Jurkat, Clone E6-1 (cell line): ENCODE data around the gene CMTM8.
A peak's percentile ranks its signal among the peaks of the same experiment; 100 is the strongest.

Experiments
- DNase-seq: peaks from one replicate; pipeline ENCODE4 v3.0.0-alpha.2; 2011; ENCODE audit warnings: low read depth, low spot score
- H3K4me3 ChIP-seq: 2 replicates; pipeline ENCODE4 v1.5.1; 2011; ENCODE audit warnings: mild to moderate bottlenecking, low read length, control low read depth, moderate library complexity

CMTM8 gene

DNA sequence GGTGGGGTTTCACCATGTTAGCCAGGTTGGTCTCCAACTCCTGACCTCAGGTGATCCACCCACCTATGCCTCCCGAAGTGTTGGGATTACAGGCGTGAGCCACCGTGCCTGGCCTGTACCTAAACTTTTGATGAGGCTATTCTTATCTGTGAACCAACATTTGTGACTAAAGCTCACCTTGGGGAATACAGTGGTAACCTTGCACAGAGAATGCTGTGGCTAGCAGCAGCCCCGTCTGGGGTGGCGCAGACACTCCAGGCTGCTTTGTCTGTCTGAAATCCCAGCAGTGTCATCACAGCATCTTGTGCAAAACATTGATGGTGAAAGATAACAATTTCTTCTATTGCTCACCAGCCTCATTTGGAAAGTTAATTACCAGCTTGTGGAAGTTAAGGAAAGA is 58.9 kb downstream of the CMTM8 start:
- DNase-seq = no peak
- no peak overlapping the region for H3K4me3 ChIP-seq

GRCh38 chr3:32301426-32301825 is 62.9 kb downstream of the CMTM8 start:
- H3K4me3 ChIP-seq = no peak overlapping the region
- DNase-seq = no peak

DNA sequence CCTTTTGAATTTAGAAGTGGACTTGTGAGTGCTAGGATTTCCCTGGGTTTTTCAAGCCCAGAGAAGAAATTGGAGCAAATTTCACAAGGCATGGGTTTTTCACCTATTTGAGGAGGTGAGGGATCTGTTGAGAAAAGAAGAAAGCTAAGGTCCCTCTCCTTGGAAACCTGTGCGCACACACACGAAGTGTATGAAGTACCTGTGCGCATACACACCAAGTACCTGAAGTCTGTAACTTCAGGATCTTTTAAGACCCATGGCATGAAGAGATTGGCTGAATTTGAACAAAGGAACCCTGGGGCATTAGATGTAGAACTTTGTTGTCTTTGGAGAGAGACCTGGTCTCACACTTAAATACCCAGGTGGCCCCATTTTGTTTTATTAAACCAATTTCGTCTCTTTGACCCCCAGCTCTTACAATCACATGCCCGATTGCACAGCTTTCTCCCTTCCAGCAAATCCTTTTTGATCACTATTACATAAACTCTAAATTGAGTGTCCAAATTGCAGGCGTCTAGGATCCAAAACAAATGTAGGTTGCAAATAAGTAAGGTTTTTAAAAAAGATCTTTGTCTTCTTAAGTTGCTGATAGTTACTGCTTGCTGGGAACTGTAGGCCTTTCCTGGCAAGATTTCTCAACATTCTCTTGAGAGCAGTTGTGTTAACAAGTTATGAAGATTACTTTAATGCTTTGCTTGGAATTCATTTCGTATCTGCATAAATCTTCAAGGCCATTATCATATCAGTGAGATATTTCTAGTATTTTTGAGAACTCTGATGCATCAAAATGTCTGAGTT is 64.3 kb downstream of the CMTM8 start:
- DNase-seq = no peak
- H3K4me3 ChIP-seq = no peak overlapping the region

GRCh38 chr3:32303399-32303747 is 64.9 kb downstream of the CMTM8 start:
- DNase-seq = peak; percentile 78
- no peak overlapping the region for H3K4me3 ChIP-seq

DNA sequence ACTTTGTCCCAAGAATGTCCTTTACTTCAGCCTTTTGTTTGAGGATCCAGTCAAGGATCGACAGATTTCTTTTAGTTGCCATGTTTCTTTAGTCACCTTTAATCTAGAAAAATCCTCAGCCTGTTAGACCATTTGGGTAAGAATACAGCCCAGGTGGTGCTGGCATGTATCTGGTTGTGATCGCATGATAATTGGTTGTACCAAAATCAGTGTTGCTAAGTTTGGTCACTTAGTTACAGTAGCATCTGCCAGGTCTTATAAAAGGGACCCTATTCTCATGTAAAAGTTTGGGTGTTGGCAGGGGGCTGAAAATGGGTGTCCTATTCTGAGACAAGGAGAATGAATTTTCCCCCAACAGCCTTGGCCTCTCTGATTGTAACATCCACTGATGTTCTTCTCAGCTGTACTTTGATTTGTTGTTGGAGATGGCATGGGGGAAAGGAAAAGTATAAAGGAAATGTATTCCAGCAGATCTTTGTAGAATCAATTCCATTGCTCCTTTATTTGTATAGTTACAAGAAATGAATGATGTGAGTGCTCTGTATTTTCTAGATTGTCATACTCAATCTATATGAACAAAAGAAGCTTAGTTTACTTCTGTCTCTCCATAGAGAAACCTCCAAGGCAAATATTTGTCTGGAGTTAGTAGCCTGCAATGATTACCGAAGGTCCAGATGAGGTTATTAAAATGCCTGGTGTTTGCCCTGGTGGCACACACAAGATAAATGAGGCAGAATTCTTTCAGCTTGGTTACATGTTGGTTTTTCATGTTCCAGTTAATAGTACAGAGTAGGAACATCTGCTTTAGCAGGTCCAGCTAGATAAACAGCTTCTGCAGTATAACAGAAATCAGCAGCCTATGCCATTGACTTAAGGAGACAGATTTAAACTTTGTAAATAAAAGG is 65.7 kb downstream of the CMTM8 start:
- no peak for DNase-seq
- H3K4me3 ChIP-seq = no peak overlapping the region

GRCh38 chr3:32305361-32305876 is 66.9 kb downstream of the CMTM8 start:
- DNase-seq = no peak
- no peak overlapping the region for H3K4me3 ChIP-seq

GRCh38 chr3:32306072-32306471 is 67.6 kb downstream of the CMTM8 start:
- no peak for DNase-seq
- H3K4me3 ChIP-seq = no peak overlapping the region

DNA sequence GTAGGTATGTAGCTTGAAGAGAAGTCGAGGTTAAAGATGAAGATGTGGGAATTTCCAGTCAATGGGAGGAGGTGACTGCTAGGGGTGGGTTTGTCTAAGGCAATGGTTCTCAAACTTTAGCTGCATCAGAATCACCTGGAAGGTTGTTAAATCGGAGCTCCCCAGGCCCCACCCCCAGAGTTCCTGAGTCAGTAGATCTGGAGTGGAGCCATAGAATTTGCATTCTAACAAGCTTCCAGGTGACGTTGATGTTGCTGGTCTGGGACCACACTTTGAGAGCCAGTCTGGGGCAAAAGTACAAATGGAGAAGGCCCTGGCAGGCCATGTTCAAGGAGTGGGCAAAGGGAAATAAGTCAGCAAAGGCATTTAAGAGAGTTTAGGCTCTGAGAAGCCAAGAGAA is 69.1 kb downstream of the CMTM8 start:
- no peak for DNase-seq
- H3K4me3 ChIP-seq = no peak overlapping the region

DNA sequence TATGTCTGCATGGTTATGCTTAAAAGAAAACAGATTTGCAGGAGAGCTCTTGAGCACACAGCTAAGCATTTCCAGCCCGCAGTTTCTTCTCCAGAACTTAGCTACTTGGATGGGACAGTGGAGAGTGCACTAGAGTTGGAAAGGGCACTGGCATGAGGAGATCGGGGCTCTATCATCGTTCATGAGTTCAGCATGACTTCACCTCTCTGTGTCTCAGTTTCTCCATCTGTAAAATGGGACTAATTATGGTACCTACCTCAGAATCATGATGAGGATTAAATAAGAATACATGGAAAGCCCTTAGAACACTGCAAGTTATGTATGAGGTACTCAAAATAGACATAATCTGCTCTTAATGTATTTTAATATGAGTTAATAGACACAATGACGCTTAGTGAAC is 69.9 kb downstream of the CMTM8 start:
- DNase-seq = no peak
- H3K4me3 ChIP-seq = no peak overlapping the region

GRCh38 chr3:32309654-32310242 is 71.3 kb downstream of the CMTM8 start:
- no peak for DNase-seq
- no peak overlapping the region for H3K4me3 ChIP-seq

DNA sequence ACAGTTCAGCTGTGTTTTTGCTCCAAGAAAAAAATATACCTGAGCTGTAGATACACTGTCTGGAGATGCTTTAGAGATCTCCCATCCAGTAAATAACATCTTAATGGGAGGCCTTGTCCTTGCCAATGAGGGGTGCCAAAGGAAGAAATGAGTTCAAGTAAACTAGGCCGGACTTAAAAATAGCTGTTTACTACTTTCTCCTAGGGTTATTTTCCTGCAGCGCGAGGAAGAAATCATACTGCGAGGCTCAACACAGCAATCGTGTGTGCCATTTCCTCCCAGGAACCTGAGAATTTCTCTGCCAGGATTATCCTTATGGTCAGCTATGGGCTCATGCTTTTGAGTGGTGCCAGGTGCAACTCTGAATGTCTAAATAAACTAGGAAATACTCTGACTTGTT is 71.9 kb downstream of the CMTM8 start:
- H3K4me3 ChIP-seq = no peak overlapping the region
- DNase-seq = no peak

DNA sequence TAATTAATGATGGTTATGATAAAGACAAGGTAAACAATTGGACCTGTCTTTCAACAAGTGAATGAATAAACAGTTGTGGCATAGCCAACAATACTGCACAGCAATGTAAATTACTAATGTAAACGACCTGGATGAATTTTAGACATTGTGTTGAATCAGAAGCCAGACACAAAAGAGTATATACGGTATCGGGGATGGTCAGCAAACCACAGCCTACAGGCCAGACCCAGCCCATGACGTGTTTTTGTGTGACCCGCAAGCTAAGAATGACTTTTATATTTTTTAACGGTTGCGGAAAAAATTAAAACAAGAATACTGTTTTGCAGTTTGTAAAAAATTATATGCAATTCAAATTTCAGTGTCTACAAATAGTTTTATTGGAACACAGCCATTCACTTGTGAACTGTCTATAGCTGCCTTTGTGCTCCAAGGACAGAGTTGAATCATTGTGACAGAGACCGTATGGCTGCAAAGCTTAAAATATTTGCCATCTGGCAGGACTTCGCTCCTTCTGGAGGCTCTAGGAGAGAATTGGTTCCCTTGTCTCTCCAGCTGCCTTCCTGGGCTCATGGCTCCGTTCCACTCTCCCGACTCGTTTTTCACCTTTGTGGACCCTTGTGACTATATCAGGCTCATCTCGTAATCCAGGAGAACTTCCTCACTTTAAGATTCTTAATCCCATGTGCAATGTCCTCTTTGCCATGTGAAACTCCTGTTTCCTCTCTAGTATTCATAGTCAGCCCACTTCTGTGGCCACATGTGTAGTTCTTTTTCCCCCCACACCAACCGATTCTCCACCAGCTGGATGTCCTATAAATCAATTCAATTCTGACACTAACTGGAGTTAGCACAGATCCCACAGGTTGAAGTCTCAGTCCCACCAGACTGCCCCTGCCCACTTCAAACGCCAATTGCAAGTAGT is 72.7 kb downstream of the CMTM8 start:
- DNase-seq = no peak
- no peak overlapping the region for H3K4me3 ChIP-seq

GRCh38 chr3:32312251-32312650 is 73.8 kb downstream of the CMTM8 start:
- no peak for DNase-seq
- H3K4me3 ChIP-seq = no peak overlapping the region

GRCh38 chr3:32313169-32313568 is 74.7 kb downstream of the CMTM8 start:
- DNase-seq = no peak
- no peak overlapping the region for H3K4me3 ChIP-seq

- no peak overlapping the region for H3K4me3 ChIP-seq
- DNase-seq = no peak
Measured at GRCh38 chr3:32313723-32314473, 75.4 kb downstream of the CMTM8 start.

GRCh38 chr3:32315441-32315840 is 77.0 kb downstream of the CMTM8 start:
- no peak overlapping the region for H3K4me3 ChIP-seq
- DNase-seq = no peak

DNA sequence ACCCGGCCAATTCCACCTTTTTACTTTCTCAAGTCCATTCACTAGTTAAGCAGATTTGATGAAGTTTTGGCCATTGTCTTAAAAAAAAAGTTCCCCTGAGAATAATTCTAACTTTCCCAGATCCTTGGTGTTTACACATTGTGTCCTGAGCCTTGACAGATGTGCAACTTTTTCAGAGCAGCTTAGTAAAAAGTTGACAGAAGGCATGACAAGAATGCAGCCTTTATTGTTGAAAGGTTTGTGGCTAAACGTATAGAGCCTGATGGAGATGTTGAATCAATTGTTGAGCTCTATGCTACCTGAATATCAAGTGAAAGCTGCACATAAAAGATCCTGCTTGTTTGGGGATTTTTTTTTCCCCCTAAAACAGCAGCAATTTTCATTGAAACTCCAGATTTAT is 77.8 kb downstream of the CMTM8 start:
- no peak overlapping the region for H3K4me3 ChIP-seq
- DNase-seq = no peak

- no peak for DNase-seq
- no peak overlapping the region for H3K4me3 ChIP-seq
Measured at GRCh38 chr3:32316976-32317375, 78.5 kb downstream of the CMTM8 start.
